GM12891 (cell line): Measurements from ENCODE around the gene PHYH. TPM values are rescaled to one million over a fixed set of nuclear protein-coding genes. Genes with fewer than 3 reads are reported as not detected.

Source experiments
- DNase-seq: peaks from one replicate; pipeline ENCODE4 v3.0.0; 2011; ENCODE audit warnings: low spot score; ENCODE audit not compliant: insufficient read length
- FAIRE-seq: peaks from 2 replicates; lab custom pipeline; 2011; peaks lifted over from hg19 to GRCh38; lab: Jason Lieb, UNC
- PAX5 ChIP-seq: IDR thresholded peaks from 2 replicates; pipeline ENCODE4 v1.6.1; 2011; ENCODE audit warnings: low read length, moderate library complexity, mild to moderate bottlenecking; ENCODE audit not compliant: insufficient read depth, severe bottlenecking
- POLR2A ChIP-seq: IDR thresholded peaks from 2 replicates; pipeline ENCODE4 v1.6.1; 2011; ENCODE audit warnings: low read depth, low read length, control low read depth
- POLR2AphosphoS5 ChIP-seq: IDR thresholded peaks from 2 replicates; pipeline ENCODE4 v1.6.1; 2011; ENCODE audit warnings: low read depth, low read length, control low read depth
- POU2F2 ChIP-seq: IDR thresholded peaks from 2 replicates; pipeline ENCODE4 v1.6.1; 2011; ENCODE audit warnings: low read depth, mild to moderate bottlenecking, control low read depth, low read length, moderate library complexity
- SPI1 ChIP-seq: IDR thresholded peaks from 2 replicates; pipeline ENCODE4 v1.6.1; 2011; ENCODE audit warnings: low read depth, low read length, control low read depth
- TAF1 ChIP-seq: IDR thresholded peaks from 2 replicates; pipeline ENCODE4 v1.6.1; 2011; ENCODE audit warnings: low read depth, low read length, control low read depth
- polyA plus RNA-seq: library from polyadenylated mRNA; unstranded; fragments of >200 nt; gene quantifications from one replicate; pipeline ENCODE4 v1.2.1, GENCODE V29; 2012; ENCODE audit warnings: low read depth, missing spikeins, inconsistent platforms; ENCODE audit not compliant: missing spikeins

The PHYH gene
- 6.1 TPM for polyA plus RNA-seq

DNA sequence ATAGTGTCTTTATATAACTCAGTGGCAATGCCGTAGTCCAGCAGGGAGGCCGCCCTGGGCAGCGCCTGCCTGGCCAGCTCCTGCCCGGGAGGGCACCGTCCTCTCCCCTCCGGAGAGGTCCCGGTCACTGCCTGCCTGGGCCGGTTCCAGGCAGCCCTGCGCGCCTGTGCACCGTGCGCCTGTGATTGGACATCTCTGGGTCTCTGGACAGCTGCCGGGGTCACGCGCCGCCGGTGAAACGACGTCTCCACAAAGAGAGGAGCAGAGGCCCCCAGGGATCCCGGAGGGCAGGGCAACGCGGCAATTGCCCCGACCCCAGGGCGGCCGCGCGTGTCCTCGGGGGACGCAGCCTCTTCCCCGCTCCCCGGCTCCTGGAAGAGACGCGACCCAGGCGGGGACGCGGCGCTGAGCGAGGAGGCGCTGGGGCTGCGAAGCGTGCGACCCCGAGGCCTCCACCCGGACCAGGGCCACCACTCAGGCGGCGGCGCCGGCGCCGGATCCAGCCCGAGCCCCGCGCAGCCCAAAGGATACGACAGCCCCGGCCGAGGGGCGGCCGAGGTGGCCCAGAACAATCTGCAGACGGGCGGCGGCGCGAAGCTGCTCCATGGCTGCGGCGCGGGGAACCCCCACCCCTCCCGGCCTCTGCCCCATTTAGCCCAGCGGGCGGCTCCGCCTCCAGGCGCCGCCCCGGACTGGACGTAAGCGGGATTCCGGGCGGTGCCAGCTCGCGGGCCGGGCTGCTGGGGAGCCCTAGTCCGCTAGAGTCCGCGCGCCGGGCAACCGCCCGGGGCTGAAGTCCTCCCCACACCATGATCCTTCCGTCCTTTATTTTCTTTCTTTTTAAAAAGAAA, at the start of gene PHYH:
TSS of gene PHYH (minus strand) at position 628 of the 851 bp plus-strand sequence. CDS start at position 606, 22 bp downstream.
- DNase-seq (peak; percentile 78), FAIRE-seq (peak; percentile 84)
- TF ChIP-seq SPI1 = no peak
- TF ChIP-seq TAF1 = no peak
- peak; percentile 46; the same call in 1 of the 2 replicates for TF ChIP-seq POLR2A

DNA sequence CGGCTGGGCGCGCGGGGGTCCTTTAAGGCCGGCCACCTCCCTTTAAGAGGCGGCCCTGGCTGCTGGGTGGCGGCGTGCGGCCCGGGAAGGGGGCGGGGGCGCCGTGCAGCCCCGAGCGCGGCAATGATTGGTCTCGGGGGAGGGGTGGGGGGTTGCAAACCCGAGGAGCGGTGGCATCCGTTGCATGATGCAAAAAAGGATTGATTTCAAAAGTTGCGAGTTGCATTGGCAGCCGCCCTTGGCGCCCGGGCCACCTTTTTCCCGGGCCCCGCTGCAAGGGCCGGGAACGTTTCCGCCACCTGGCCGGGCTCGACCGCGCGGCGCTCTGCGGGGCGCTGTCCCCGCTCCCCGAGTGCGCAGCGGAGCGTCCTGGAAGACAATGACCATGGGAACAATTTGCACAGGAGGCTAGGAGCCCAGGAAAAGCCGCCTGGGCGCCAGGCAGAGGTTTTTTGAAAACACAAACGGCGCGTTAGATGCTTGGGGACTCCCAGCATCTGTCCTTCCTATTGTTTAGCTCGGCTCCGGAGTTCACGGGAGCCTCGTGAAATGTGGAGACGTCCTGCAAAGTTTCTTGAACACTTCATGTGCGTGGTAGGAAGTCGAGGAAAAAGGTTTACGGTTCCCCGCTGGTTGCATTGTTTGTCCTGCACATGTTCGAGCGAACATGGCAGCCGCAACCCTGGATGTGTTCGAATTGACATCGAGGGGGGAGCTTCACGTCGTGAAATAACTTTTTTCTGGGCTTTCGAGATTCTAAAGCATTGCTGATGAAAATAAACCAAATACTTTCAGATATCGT, 48.6 kb upstream of the PHYH start, which contains the start of gene SEPHS1:
TSS of gene SEPHS1 (minus strand) at position 78 of the 802 bp plus-strand sequence. CDS start 3,343 bp downstream, outside the sequence.
- 0 out of 2 replicates have a peak, but pooled peaks have one; percentile 19 for TF ChIP-seq POLR2A
- TF ChIP-seq SPI1 = no peak
- peak; percentile 35; the same call in 1 of the 2 replicates for TF ChIP-seq TAF1
- no peak; the same call in 1 of the 2 replicates for TF ChIP-seq POU2F2
- no peak for TF ChIP-seq POLR2AphosphoS5
- TF ChIP-seq PAX5 = no peak
- DNase-seq = peak; percentile 82
- FAIRE-seq = peak; percentile 85

DNA sequence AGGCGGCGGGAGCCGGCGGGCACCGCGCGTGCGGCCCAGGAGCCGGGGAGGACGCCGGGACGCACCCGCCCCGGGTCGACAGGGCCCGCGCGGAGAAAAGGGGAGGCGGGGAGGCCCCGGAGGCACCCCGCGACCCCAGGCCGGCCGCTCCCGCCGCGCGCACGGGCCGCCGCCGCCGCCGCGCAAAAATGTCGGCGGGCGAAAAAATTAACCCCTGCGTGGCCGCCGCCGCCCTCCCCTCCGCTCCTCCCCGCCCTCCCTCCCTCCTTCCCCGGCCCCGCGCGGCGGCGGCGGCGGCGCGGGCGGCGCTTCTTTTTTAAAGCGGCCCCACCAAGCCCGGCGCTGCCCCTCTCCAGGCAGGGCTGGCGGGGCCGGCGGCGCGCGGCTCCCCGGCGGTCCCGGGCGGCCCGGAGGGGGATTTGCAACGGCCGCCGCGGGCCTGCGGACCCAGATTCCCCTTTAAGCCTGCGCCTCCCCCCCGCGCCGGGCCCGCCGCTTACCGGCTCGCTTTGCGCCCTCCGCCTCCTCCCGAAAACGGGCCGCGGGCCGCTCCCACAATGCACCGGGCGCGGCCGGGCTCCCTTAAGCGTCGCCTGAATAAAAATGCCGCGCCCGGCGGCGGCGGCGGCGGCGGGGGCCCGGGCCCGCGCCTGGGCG, 47.8 kb upstream of the PHYH start:
- peak; percentile 66 for DNase-seq
- FAIRE-seq = peak; percentile 20
- no peak for TF ChIP-seq TAF1
- no peak for TF ChIP-seq SPI1
- no peak for TF ChIP-seq POU2F2
- no peak for TF ChIP-seq POLR2A
- no peak for TF ChIP-seq PAX5
- no peak for TF ChIP-seq POLR2AphosphoS5

DNA sequence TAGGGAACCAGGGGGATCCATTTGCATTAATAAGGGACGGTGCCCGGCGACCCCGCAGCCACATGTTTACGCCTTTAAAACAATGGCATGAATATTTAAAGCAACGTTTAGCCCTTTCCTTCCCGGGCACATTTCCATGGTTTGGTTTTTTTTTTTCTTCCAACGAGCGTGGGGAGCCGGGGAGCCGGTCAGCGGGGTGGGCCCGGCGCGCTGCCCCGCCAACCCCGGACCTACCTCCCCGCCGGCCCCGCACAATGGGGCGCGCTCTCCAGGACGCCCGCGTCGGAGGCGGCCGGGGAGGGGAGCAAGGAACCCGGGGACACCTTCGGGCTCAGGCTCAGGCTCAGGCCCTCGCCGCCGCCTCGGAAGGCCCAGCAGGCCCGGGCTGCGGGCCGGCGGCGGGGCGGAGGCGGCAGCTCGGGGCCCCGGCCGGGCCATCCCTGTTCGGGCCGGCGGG, 47.2 kb upstream of the PHYH start:
- TF ChIP-seq TAF1 = no peak
- TF ChIP-seq PAX5 = no peak
- no peak for TF ChIP-seq POU2F2
- TF ChIP-seq POLR2A = no peak
- FAIRE-seq (peak; percentile 16), DNase-seq (no peak)

DNA sequence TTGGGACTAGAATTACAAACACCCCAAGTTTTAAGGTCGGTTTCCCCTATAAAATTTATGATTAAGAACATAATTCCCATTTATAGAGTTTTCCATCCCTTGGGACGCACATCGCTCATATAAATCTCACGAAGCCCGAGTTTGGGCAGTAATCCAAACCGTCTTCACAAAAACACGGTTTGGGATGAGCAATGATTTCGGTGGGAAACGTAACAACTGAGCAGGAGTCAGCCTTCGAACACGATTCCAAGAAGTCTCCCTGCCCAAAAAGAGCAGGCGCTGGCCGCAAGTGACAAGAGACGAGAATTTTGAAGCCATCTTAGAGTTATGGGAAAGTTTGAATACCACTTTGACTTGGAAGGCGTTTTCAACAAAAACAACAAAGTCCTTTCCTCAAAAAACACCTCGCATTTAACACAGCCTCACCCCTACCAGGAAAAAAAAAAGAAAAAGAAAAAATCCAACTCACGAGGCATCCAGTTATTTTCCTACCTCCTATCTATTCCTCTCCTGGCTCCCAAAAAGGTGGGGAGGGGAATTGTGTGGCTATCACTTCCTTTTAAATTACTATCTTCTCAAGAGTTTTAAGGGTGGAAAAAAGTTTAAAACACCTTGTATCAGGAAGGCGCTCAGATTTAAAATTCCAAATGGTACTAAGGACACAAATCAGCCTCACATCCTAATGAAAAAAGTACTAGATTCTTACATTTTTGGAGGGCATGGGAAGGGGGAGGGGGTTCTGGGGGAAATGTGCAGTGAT, 46.6 kb upstream of the PHYH start:
- no peak for DNase-seq
- TF ChIP-seq TAF1 (no peak), SPI1 (no peak), POU2F2 (no peak), POLR2AphosphoS5 (no peak), POLR2A (no peak), PAX5 (no peak)
- FAIRE-seq = no peak

DNA sequence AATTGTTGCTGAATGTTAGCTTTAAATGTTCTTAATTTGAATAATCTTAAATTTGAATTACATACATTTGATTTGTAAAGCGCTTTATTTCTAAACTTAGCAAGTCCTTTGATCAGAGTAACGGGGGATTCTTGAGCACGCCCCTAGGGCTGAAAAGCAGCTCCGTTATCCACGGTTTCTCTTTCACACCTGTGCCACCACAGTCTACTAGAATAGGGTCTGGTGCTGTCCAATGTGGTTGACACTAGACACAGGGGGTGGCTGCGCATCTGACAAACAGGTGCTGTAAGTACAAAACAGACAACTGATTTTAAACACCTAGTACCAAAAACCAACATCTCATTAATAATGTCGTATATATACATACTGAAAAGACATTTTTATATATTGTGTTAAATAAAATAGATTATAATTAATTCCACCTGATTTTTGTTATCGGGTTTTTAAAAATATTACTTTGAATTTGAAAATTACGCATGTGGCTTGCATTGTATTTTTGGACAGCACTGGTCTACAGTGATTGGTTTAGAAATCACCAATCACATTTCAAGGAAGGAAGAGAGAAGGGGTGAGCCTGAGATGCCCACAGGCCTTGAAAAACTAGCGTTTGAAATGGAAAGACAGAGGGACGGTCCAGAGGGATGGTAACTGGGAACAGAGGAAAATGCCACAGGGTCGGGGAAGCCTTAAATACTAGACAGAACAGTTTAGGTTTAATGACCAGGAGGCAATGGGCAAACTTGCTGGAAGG, 40.9 kb upstream of the PHYH start:
- FAIRE-seq (peak; percentile 83), DNase-seq (no peak)
- no peak for TF ChIP-seq PAX5

DNA sequence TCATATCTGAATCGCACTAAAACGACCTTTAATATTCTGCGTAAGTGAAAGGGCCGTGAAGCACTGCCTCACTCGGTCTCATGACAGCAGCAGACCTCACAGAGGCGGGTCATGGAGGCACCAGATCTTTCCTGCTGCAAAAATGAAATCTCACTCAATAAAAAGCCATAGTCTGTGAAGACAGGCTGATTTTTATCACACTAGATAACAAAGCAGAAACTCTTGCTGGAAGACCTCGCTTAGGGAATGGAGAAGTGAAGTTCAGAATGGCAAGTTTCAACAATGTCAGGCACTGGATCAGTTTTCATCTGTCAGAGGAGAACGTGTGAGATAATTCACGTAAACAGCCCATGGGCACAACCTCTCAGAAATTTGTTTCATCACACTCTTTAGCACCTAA, 40.2 kb upstream of the PHYH start:
- FAIRE-seq = no peak
- no peak for TF ChIP-seq PAX5
- no peak for TF ChIP-seq TAF1
- TF ChIP-seq POU2F2 = no peak
- no peak for TF ChIP-seq SPI1
- no peak for TF ChIP-seq POLR2A
- TF ChIP-seq POLR2AphosphoS5 = no peak
- no peak for DNase-seq

DNA sequence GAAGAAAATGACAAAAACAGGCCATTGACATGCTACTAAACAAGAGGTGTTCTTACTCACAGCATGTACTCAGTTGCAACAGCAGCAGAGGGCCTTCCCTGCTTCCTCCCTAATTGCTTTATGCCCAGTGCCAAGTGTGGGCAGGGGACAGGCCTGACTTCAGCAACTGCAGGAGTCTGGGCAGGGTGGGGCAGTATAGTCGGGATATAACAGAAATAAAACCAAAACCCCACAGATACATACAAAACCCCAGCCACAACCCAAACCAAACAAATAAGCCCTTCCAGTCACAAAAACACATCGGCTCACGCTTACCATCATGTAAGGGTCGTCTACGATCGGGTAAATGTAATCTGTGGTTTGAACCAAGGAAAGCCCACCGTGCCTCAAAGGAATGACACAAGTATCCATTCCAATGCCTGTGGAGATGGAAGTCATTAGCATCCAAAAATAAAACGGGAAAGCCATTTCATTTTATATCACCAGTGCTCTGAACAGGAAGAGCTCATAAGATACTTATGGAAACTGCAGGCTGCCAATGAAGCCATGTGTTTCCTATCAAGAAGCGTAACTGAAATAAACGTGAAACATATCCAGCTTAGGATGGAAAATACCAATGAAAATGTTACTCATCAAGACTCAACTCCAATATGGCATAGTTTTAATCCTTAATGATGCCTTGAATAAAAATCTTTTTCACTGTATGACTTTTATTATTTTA, 38.7 kb upstream of the PHYH start:
- FAIRE-seq (peak; percentile 59), DNase-seq (no peak)
- TF ChIP-seq POLR2AphosphoS5 = no peak
- TF ChIP-seq TAF1 = no peak
- no peak for TF ChIP-seq SPI1
- TF ChIP-seq POU2F2 = no peak
- TF ChIP-seq PAX5 = no peak
- TF ChIP-seq POLR2A = no peak
